ENCODE measurements around the gene IFT43.
A peak's percentile ranks its signal among the peaks of the same experiment; 100 is the strongest.

Gene IFT43

DNA sequence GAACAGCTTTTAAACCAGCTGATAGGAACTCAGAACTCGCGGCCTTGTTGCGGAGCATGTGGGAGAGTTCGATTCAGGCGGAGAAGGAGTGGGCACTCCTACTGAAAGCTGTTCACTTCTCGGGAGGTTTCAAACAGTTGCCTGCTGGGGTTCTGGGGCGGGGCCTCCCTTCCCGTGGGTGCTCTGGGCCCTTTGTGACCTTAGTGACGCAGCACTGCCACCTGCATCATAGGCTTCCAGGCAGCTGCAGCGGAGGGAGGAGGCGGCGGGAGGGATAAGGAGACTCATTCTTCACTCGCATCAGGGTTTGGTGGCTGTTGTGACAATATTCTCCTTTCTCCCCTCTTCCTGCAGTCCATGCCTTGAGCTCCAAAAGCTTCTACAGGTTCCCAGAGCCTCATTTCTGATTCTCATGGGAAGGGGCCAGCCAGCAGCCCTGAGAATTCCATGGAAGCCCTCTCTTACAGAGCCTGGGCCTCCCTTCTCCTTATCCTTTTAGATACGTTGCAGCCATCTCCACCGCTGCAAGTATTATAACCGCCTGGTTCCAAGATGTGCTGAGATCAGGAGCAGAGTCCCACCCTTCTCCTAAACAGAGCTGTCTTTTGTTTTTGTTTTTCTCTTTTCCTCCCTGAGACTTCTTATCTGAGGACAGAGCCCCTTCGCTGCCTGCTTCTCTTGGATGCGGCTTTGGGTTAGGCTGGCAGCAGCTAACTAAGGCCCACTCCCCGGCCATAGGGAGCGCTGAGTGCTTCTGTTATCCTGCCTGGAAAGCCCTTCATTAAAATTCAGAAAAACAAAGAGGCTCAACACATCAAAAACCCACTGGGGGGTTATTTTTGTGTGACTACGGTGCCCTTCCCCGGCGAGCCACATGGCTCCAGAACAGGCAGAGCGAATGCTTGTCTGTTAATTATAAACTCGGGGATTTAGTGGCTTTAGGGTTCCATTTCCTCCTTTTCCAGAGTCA lies 98.5 kb downstream of the IFT43 start:
- DNase-seq, result no peak

DNA sequence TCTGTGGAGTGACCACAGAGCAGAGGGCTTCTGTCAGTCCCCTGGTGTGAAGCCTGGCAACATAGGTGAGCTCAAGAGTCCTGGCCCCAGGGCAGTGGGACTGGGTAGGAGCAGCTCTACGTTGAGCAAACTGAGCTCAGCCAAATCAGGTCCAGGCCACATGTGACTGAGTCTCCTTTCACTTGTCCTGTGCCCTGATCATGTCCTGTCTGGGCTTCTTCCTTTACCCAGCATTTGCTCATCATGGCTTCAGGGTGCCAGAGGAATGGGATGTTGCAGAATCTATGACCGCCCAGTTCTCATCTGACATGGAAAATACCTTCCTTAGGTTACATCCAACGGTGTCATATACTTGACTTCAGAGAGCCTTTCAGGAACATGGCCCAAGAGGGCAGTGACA lies 99.8 kb downstream of the IFT43 start:
- no peak for DNase-seq

DNA sequence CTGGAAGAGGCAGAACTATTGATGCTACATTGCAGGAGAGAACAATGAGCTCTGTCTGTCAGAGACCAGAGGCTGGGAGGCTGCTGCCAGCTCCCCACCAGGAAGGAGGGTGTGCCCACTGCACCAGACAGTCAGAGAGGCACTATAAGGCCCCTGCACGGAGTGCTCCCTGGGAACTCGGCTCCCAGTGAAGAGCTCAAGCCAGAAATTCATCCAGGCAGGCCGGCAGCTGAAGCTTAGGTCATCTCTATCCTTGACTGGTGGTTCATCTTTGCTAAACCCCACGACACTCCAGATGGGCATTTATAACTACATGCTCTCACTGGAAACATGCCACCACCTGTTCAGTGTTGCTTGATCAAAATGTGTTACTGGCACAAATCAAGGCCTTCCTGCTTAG lies 101.1 kb downstream of the IFT43 start:
- DNase-seq, result no peak

DNA sequence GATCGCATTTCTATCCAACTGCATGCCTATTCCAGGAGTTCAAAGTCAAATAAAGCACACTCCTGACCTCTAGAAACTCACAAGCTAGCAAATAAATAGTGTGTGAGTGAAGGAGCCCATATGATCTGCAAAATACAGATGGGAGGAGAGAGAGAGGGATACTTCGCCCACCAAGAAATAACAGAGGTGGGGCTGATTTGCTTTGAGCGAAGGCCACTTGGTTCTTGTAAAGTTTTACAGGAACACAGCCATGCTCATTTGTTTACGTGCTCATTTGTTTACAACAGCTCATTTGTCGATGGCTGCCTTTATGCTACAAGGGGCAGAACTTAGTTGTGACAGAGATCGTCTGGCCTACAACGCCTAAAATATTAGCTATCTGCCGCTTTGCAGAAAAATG lies 102.8 kb downstream of the IFT43 start:
- no peak for DNase-seq

DNA sequence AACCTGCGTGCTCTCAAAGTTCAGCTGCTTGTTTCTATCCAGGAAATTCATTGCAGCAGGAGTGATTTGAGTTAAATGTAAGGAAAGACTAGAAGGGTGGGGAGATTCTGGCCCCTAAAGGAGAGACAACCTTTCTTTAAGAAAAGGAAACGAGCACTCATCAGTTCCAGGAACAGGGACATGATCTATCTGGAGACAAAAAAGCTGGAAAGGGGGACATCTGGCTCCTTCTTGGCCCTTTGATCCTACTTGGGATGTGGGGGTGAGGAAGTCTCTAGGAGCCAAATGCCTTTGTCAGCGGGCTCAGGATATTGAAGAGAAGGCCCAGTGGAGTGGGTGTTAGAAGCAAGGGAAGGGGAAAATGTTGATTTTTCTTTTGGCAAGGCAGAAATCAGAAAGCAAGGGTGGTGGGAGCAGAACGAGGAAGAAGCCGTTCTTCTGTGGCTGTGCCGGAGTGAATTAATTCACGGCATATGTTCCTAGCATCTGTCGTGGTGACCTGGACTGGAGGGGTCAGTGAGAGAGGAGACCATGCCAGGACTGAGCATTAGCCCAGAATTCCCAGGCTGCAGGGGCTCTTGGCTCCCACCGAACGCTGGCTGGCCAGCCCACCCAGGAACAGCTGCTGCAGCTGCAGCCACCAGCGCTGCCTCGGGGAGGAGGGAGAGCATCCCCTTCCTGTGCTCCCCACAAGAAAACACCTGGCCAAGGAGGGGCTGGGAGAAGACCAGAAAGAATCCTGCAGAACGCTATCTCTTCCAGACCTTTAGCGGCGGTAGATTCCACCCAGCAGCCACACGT lies 103.4 kb downstream of the IFT43 start:
- no peak for DNase-seq

DNA sequence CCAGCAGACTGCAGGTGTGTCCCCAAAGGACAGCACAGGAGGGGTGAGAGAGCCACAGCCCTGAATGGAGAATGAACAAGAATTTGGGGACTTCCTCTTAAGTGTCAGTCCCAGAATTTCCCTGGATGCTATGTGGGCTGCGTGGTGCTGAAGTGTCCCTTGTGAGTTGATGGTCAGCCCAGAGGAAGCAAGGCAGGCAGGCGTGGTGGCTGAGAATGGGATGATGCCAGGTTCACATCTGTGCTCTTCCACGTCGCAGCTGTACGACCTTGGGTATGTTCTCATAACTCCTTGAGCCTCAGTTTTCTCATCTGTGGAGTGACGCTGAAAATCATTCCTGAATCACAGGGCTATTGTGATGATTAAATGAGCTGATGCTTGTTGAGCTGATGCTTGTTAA lies 104.0 kb downstream of the IFT43 start:
- no peak for DNase-seq

DNA sequence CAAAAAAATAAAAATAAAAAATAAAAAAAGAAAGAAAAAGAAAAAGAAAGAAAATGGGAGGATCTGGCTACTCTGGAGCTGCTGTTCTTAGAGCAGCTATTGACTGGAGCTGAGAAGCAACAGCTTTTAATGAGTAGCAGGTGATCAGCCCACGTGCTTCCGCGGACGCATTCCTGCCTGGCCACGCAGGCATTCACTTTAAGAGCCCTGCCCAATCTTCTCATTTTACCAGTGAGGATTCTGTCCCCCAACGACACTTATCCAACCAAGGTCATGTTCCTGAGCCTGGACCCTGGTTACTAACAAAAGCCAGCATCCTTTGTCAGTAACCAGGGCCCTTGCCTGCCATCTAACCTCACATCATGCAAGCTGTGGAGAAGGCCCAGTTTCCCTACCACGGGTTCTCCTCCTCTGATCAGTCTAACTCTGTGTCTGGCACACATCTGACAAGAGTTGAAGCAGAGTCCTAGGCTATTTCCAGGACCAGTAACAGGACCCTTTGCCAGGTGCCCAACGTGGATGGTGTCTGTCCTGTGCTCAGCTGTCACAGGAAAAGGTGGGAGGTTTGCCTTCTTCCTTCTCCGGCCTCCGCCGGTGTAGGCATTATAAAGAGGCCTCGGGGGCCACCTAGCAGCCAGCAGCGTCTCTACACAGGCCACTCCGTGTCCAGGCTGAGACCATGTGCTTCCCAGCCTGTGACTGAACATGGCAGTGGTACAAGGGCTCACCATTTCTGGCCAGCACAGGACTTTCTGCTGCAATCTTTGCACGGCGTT lies 105.2 kb downstream of the IFT43 start:
- peak in 1 of 2 donors; percentile 15 for DNase-seq

DNA sequence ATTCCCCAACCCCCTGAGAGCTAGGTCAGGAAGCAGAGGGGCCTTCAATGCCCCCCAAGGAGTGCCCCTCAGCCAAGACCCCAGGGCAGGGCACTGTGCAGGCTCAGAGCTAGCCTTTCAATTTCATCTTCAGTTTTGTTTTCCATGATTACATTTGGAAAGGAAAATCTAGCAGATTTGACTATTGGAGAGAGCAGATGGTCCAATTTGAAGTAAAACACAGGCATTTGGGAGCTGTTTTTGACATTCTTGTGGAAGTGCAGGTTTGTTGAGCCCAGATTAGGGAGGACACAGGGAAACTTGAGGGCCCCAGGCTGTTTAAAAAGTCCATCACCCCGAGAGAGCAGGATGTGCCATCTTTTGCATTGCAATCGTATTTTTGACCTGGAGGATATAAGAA lies 107.5 kb downstream of the IFT43 start:
- DNase-seq, result no peak

DNA sequence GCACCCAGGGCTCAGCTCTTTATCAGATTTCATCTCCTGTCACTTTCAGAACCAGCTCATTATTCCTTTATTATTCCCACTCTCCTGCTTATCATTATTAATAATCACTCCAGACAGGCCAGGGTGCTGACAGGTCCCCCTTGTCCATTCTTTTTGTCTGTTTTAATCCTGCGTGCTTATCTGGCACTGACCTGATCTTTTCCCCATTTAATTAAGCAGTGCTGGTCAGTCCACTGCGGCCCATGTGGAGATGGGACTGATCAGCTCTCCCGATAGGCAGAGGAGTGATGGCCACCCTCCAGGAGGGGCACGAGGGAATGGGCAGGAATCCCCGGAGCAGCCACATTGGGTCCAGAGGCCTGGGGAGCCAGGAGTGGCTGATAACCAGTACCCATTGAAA lies 110.7 kb downstream of the IFT43 start:
- no peak for DNase-seq

DNA sequence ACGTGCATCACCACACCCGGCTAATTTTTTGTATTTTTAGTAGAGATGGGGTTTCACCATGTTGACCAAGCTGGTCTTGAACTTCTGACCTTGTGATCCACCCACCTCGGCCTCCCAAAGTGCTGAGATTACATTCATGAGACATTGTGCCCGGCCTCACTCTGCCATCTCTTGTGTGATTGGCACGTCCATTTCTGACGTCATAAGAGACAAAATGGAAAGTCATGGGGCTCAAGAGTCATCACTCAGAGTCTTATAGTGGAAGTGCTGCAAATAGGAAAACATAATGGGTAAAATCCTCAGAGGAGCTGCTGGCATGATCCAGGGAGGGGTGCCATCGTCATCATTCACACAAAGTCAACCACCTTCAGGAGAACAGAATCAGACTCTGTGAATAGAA lies 112.0 kb downstream of the IFT43 start:
- DNase-seq, result peak; percentile 7 to 27

DNA sequence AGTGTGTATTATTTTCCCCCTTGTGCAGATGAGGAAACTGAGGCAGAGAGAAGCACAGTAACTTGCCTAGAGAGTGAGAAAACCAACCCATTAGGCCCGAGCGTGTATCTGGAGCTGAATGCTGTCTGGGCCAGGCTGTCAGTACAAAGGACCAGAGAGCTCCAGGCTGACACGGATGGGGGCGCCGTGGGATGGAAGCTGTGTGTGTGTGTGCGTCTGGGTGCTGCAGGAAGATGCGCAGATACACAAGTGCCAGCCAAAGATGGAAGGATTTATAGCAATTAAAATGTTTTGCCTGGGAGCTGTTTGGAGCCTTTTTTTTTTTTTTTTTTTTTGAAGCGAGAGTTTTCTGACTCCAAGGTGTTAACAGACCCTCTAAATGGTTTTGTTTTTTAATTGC lies 112.5 kb downstream of the IFT43 start:
- DNase-seq, result no peak

DNA sequence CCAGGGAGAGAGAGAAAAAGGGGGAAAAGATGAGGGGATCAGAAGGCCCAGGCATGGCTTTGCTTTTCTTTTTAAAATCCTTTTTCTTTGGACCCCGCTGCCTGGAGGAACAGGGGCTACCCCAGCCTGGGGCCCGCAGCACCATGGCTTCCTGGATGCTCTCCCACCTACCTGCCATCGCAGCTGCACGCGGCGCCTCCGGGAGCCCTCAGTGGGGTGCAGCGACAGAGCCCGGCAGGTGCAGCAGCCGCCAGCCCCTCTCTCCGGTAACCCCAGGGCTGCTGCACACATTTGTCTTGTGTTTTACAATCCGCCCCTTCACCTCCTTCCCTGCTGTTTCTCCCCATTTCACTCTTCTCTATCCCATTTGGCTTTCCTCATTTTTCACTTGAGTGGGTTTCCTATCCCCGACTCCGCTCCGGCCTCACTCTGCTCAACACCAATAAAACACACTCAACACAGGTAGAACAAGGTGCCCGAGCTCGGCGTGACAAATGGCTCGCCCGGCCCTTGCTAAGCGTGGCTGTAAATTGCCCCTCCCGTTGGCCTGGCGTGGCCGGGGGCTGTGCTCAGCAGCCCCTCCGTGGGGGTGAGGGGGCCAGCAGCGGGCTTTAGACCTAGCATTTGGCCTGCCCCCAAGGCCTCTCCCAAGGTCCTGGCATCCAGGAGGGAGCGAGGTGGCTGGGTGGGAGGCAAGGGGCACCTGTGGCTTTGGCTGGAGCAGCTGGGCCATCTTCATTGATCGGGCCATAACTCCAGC lies 113.5 kb downstream of the IFT43 start:
- no peak for DNase-seq

DNA sequence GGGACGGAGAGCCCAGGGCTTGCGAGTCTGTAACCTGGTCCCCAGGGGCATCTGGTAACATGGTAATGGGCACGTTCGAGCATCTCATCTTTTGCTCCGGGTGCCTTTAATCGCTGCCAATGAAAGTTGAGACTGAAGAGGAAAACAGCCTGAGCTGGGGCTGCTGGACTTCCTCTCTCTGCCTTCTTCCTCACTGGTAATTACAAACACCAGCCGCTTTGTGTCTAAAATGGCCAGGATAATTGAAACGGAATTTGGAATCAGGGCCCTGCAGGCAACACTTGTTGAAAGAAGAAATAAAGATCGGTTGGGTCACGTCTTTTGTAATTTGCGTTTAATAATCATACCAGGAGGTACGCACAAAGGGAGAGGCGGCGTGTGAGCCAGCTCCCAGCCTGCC lies 114.7 kb downstream of the IFT43 start:
- no peak for DNase-seq

DNA sequence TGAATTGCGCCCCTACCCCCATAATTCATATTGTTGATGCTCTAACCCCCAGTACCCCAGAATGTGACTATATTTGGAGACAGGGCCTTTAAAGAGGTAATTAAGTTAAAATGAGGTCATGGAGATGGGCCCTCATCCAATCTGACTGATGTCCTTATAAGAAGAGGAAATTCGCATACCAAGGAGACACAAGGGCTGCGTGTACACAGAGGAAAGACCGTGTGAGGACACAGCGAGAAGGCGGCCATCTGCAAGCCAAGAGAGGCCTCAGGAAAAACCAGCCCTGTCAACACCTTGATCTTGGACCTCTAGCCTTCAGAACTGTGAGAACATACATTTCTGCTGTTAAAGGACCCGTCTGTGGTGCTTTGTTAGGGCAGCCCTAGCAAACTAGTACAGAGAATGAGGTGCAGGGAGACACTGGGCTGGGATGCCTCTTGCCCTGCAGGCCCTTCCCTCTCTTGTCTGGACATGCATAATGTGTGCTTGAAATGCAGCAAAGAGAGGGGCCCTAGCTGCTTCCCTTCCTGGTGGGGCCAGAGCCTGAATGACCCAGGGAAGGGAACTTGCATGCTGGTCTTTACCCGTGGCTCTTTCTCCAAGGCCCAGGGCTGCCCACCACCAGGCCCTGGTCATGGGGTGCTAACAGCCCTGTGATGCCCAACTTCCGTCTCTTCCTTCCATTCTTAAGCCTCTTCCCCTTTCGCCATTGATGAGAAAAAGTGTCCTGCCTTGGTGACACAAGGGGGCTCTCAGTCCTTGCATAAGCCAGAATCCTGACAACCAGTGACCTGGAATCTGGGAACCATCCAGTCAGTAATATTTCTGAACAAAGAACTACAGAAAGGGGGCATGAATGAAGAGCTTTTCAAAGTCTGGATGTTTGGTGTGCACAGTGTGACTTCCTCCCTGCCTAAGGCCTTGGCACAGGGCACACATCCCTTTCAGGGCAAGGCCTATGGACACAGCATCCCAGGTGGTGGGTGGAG lies 116.1 kb downstream of the IFT43 start:
- no peak for DNase-seq

DNA sequence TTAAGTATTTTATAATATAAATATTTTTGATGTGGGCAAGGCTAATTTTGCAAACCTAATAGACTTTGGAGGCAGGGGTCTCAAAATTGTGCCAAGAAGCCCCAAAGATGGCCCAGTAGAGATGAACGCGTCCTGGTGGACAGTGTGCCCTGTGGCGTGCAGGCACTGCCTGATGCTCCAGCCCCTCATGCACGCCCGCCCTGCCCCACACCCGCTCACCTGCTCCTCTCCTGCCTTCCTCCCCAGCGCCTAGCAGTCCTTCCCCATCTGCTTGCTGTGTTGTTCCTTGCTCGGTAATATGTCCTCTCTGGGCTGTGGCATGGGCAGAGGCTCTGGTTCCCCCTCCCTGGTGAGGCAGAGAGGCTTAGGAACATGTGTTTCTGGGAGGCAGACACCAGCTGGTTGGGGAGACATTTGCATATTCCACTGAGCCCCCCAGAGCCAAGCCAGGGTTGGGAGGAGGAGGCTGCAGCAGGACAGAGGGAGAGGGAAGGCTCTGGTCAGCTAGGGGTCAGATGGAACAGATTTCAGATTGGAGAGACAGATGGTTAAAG lies 119.3 kb downstream of the IFT43 start:
- no peak for DNase-seq

DNA sequence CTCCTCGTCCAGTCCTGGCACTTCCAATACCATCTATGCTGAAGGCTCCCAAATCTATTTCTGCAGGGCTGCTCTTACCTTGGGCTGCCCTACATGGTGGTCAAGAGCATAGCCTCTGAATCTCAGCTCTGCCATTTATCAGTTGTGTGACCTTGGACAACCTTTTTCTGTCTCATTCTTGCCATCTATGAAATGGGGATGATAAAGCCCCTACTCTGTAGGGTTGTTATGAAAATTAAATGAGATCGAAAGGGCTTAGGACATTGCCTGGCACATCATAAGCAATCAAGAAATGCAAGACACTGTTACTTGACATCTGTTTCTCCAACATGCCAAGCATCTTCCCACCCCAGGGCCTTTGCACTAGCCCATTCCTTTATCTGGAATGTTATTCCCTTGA lies 120.6 kb downstream of the IFT43 start:
- DNase-seq, result no peak

DNA sequence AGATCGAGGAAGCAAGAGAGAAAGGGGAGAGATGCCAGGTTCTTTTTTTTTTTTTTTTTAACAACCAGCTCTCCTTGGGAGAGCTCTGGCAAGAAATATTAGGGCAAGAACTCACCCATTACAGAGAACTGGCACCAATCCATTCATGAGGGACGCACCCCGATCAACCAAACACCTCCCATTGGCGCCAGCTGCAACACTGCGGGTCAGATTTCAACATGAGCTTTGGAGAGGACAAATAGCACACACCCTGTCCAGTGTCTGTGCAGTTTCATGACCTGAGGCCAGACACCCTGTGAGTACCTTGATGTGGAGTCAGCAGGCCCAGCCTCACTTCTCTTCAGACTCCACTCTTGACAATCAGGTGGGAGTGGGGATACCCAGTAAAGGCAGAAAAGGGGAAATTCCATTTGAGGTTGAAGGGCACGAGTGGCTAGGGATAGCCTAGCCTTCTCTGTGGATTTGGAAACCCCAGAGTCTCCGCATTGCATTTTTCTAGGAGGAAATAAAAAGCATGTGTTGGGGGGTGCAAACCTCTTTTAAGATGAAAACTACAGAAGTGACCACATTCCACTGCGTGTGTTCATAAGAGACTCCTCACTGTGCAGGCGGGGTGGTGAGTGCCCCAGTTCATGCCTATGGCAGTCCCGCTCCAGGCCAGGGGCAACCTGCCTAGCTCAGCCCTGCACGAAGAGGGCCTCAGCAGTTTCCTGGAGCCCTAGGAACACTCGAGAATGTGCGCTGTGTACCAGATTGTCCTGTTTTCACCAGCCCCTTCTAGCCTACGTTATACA lies 123.7 kb downstream of the IFT43 start:
- peak; percentile 22 to 65 for DNase-seq

DNA sequence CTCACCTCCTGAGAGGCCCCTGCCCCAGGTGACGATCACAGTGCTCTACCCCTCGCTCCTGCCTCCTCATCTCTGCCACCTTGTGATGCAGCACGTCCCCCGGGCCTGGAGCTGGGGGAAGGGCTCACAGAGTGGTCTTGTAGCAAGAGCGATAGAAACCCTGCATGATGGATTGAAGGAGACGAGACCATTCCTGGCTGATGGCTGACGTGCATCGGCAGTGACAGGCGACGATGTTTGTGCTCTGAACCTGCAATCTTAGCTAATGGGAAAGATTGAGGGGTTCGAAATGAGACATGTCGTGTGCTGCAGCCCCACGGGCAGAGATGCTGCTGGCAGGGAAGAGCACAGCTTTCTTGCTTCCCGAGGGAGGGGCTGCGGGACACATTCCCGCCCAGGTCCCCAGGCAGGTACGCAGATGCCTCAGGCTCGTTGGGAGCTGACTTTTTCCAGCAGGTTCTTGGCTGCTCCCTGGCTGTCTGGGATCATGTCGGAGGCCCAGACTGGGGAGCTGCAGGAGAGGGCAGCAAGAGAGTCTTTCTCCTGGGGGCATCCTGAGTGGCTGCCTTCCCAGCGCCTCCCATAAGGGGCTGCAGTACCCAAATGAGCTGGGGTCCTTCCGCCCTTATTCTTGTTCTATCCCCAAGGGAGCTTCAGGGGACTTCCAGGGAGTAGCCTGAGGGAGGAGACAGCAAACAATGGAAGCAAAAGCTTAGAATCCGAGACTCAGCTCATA lies 127.5 kb downstream of the IFT43 start:
- no peak for DNase-seq

DNA sequence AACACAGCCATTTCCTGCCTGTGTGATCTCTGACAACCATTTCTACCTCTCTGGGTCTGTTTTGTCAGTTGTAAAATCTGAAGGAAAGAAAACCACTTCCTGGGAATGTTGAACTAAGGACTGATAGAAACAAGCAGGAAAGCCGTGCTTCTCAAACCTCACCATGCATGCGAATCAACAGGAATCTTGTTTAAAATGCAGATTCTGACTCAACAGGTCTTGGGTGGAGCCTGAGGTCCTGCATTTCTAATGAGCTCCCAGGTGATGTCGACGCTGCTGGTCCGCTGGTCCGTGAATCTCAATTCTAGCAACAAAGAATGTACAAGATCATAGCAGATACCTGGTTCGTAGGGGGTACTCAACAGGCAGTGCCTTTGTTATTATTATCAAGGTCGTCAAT lies 128.1 kb downstream of the IFT43 start:
- DNase-seq, result no peak
